GM18505 (cell line): ENCODE measurements around the gene PARP4.
A peak's percentile ranks its signal among the peaks of the same experiment; 100 is the strongest.
"Not testable (repeated sequence)": the region's sequence is repeated elsewhere in the genome, so short reads cannot be mapped to it uniquely, and the experiment has no call there.

Experiments
- ATAC-seq: cut with Tn5 transposase; IDR thresholded peaks from one replicate; pipeline ENCODE4 v1.9.1; 2021; ENCODE audit not compliant: unreplicated experiment
- POLR2A ChIP-seq: IDR thresholded peaks from 4 replicates; pipeline ENCODE4 v1.6.1; 2011; ENCODE audit warnings: borderline replicate concordance; ENCODE audit not compliant: insufficient read depth, insufficient read length; ENCODE audit errors: extremely low read depth

Gene PARP4

DNA sequence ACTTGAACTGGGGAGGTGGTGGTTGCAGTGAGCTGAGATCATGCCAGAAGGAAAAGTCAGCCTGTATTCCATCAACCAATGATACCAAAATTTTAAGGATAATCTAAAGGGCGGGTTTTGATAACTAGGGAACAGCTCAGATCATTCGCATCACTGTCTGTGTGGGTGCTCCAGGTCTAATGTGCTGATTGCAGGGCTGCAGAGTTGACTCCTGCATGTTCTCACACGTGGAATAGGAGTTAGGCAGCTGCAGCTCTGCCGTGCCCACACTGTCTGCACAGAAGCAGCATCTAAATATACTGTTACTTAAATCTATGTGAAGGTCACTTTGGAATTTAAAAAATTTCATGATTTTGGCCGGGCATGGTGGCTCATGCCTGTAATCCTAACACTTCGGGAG is 4.3 kb upstream of the PARP4 start:
- no peak for ATAC-seq
- no peak for TF ChIP-seq POLR2A

DNA sequence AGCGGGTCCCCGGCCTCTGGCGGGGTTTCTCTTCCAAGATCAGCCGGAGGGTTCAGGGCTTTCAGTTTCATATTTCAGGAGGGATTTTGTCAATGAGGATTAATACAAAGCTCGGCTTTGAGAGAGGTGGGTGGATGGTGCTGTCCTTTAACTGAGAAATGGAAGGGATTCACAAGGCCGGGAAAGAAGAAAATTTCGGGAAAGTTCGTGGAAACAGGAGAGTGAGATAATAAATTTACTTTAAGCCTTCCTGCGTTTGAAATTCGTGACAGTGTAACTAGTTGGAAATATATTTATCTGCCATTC is 283 bp upstream of the PARP4 start:
- TF ChIP-seq POLR2A, result no peak

DNA sequence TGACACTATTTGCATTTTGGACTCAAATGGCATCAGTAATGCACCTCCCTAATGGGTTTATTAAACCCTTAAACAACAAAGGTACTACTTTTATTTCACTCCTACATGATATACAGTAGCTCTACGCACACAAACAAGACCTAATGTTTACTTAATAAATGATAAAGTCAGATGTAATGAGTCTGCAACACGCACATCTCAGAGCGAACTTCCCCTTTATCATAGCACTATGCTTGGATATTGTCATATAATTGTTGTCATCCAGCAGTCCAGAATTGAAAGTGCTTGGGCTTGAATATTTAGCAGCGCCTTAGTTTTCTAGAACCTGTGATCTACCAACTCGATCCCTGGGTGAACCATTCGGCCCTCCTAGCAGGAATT is 772 bp downstream of the PARP4 start:
- TF ChIP-seq POLR2A, result no peak
- no peak for ATAC-seq

More for the DNA sequence above, 283 bp upstream of the PARP4 start:
- no peak for ATAC-seq

DNA sequence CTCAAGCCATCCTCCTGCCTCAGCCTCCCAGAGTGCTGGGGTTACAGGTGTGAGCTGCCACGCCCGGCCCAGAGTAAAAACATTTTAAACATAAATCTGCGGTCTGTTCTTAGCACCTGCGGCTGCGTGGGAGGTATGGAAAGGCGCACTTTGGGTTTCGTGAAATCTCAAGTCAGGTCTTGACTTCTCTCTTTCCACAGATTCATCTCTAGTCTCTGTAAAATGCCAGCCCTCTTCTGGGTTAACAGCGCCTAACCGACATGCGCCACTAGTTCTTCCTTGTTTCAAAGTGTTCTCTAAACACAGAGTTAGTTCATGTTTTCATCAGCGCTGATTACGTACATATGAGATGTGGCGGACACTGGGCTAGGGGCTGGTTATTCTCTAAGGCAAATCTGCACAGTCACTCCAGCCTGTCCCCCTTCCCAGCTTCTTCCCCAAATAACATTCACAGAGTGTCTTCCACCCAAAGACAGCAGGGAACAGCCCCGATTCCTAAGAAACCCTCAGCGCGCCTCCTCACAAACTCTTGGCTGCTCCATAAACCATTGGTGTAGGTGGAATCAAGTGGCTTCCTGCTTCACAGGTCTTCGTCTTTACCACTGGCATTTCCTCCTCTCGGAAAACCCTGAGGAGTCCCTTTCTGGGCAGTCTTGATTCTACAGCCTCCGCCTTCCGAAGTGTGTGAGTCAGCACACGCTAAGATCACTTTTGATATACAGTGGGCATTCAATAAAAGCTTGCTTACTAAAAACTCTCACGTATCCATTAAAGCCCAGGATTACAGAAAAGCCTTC is 1.4 kb downstream of the PARP4 start:
- no peak for TF ChIP-seq POLR2A
- ATAC-seq, result peak; percentile 41

DNA sequence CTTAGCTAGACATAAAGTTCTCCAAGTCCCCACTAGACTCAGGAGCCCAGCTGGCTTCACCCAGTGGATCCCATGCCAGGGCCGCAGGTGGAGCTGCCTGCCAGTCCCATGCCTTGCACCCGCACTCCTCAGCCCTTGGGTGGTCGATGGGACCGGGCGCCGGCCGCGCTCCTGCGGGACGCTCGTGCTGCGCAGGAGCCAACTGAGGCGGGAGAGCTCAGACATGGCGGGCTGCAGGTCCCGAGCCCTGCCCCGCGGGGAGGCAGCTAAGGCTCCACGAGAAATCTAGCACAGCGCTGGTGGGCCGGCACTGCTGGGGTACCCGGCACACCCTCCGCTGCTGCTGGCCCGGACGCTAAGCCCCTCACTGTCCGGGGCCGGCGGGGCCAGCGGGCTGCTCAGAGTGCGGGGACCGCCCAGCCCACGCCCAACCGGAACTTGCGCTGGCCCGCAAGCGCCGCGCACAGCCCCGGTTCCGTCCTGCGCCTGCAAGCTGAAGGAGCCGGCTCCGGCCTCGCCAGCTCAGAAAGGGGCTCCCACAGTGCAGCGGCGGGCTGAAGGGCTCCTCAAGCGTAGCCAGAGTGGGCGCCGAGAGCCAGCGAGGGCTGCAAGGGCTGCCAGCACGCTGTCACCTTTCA is 5.8 kb downstream of the PARP4 start:
- no peak for ATAC-seq
- no peak for TF ChIP-seq POLR2A

DNA sequence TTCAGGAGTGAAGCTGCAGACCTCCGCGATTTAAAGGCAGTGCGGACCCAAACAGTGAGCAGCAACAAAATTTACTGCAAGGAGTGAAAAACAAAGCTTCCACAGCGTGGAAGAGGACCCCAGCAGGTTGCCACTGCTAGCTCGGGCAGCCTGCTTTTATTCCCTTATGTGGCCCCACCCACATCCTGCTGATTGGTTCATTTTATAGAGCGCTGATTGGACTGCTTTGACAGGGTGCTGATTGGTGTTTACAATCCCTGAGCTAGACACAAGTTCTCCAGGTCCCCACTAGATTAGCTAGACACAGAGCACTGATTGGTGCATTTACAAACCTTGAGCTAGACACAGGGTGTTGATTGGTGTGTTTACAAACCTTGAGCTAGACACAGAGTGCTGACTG is 6.3 kb downstream of the PARP4 start:
- not testable (repeated sequence) for ATAC-seq

DNA sequence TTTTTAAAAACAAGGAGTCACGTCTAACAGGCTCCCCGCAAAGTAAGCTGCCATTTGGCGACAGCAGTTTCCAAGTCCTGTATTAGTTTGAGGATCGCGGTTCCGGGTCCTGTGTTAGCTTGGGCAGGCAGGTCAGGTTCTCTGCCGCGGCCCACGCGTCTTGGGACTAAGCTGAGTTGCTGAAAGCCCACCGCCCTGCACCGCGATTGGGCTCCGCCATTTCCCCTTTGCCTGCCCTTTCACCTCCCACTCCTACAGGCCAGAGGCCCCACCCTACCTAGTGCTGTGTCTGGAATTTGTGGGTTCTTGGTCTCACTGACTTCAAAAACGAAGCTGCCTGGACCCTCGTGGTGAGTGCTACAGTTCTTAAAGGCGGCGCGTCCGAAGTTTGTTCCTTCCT is 6.8 kb downstream of the PARP4 start:
- ATAC-seq, result no peak
- no peak for TF ChIP-seq POLR2A

DNA sequence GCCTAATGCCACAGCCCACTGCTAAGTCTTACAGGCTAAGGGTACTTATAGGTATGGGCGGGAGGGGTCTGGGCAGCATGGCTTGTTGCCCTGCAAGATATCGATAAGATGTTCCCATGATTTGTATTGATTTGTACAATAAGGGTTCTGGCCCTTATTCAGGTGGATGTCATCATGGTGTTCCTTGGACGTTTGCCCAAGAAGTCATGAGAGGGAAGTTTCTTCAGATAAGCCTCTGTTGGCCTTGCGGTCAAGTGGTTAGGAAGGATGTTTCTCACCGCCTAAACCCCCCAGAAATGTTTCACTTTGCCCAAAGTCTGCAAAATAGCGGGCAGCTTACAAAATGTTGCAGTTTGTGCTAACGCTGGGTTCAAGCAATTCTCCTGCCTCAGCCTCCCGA is 7.3 kb downstream of the PARP4 start:
- TF ChIP-seq POLR2A, result no peak
- ATAC-seq, result no peak

DNA sequence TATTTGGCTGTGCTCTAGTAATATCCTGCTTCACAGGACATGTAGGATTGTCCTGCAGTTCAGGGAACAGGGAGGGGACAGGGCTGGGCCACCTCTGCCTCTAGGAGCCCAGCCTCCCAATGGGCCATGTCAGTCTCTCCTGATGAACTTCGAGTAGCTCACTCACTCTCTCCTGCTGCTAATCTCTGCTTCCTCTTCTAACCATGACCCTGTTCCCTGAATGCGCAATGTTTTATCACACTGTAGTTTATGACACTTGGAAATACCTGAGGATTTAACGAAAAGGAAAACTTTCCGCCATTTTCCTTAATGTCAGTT is 9.2 kb downstream of the PARP4 start:
- TF ChIP-seq POLR2A, result no peak
- no peak for ATAC-seq

DNA sequence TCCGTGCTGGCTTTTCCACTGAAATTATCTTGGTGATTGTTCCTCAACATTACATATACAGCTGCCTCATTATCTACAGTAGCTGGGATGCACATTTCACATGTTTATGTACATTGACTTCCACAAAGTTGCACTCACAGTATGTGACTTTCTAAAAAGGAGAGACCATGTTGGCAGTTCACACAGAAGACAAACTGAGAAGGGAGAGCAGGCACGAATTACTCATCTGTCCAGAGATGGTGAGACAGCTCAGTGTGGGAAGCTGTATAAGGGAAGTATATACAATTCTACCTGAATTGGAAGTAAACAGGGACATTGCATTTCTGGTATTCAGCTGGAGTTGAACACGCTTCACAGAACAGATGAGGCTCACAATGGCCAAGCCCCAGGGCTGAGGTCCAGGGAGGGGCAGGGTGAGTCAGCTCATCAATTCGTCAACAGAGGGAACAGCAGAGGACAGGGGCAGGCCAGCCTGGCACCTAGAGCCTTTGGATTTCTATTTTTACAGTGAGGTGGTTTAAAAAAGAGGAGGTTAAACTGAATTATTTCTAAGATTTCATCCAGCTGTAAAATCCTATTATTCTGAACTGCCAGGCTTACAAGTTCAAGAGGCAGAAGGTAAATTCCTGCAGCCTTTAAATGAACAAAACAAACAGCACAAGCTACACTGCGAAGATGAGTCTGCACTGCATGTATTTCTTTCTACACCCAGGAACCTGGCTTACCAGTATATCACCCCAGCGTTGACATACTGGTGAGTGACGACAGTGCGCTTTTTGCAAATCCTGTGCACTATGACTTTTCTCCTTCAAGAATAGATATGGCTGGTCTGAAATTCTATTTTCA is 9.8 kb downstream of the PARP4 start:
- no peak for TF ChIP-seq POLR2A
- no peak for ATAC-seq

DNA sequence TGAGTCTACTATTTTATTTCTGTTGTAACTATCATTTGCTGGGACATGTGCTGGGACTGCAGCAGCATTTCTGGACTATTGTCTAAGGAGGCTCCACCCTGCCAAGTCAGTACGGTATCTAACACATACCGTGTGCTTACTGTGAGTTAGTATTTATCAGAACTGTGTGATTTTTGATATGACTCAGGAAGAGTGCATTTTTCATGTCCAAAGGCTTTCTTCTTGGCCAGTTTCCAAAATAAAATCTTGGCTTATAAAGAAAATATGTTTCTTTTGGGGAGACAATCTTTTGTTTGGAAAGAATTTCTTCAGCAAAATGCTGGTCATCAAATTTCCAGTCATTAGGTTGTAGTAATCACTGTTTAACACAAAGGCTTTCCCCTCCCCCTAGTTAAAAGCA is 11.6 kb downstream of the PARP4 start:
- no peak for TF ChIP-seq POLR2A
- ATAC-seq, result no peak

DNA sequence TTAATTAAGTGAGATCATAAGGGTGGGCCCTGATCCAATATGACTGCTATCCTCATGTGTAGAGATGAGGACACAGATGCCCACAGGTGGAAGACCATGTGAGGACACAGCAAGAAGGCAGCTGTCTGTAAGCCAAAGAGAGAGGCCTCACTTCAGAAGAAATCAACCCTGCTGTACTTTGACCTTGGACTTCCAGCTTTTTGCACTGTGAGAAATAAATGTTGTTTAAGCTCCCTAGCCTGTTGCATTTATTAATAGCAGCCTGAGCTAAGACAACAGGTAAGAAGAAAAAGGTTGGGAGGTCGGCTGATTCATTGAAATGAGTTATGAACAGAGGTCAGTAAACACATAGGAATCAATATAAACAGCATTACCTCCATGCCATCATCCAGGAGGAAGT is 14.8 kb downstream of the PARP4 start:
- no peak for TF ChIP-seq POLR2A
- no peak for ATAC-seq

DNA sequence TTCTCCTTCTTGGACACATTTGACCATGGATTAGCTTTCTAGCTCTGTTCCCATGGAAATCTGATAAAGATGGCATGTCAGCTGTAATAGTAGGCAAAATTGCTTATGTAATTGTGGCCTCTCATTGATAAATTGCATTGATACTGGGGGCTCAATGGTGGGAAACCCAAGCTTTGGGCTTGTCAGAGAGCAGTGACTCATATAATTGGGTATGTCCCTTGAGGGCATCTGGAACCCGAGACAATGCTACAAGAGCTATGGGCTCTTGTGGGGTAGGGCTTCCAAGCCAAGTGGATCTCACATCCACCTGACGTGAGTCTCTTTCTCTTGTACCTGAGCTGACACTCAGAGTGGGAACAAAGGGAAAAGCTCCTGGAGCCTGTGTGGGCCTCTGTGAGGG is 16.3 kb downstream of the PARP4 start:
- ATAC-seq, result not testable (repeated sequence)

DNA sequence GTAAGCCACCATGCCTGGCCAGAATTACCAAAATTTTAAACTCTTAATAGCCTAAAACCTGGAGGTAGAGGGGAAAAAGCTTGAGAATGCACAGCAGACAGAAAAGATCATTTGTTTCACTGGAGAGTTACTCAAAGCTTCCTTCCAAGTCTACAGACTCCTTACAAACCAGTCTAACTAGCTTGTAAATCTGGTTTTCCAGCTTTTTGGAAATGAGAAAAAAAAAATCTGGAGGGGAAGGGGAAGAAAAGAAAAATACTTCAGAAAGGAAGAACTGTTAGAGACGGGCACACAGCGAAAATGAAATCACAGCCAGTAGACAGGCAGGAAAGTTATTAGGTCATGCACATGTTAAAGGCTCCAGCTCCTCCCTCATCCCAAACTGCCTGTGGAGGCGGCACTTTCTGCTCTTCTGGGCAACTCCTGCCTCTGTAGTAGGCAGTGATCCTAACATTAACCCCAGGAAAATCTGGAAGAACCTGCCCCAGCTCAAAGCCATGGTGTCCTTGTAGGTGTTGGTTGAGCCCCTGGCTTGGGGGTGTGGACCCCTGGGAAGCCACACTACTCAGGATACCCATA is 17.3 kb downstream of the PARP4 start:
- TF ChIP-seq POLR2A, result no peak
- ATAC-seq, result no peak
